H9 (cell line): ENCODE results near the gene C17orf50. TPM values are rescaled to one million over a fixed set of nuclear protein-coding genes. Genes with fewer than 3 reads are reported as not detected.
A peak's percentile ranks its signal among the peaks of the same experiment; 100 is the strongest.

Experiments
- DNase-seq: peaks from one replicate; pipeline ENCODE4 v3.0.0-alpha.2; 2017
- H2AFZ ChIP-seq: one replicate; pipeline ENCODE4 v1.6.1; 2013; ENCODE audit warnings: mild to moderate bottlenecking, low read length, control low read depth, moderate library complexity
- H2AK5ac ChIP-seq: 2 replicates; pipeline ENCODE4 v1.6.1; 2013; ENCODE audit warnings: low read length, control low read depth, mixed read lengths; ENCODE audit not compliant: insufficient read length
- H2BK120ac ChIP-seq: one replicate; pipeline ENCODE4 v1.6.1; 2013; ENCODE audit warnings: low read depth, mild to moderate bottlenecking, low read length, control low read depth, inconsistent platforms; ENCODE audit not compliant: poor library complexity, severe bottlenecking
- H2BK12ac ChIP-seq: 2 replicates; pipeline ENCODE4 v1.6.1; 2013; ENCODE audit warnings: low read length, control low read depth, mixed read lengths, low read depth; ENCODE audit not compliant: insufficient read length
- H2BK15ac ChIP-seq: 2 replicates; pipeline ENCODE4 v1.6.1; 2013; ENCODE audit warnings: low read depth, low read length, control low read depth
- H2BK20ac ChIP-seq: one replicate; pipeline ENCODE4 v1.6.1; 2013; ENCODE audit warnings: low read depth, mild to moderate bottlenecking, low read length, control low read depth, inconsistent platforms; ENCODE audit not compliant: poor library complexity, severe bottlenecking
- H2BK5ac ChIP-seq: 2 replicates; pipeline ENCODE4 v1.6.1; 2013; ENCODE audit warnings: low read length, control low read depth, mixed read lengths; ENCODE audit not compliant: insufficient read length
- H3K14ac ChIP-seq: 2 replicates; pipeline ENCODE4 v1.6.1; 2013; ENCODE audit warnings: low read length, control low read depth; ENCODE audit not compliant: insufficient read depth
- H3K18ac ChIP-seq: 2 replicates; pipeline ENCODE4 v1.6.1; 2013; ENCODE audit warnings: low read depth, mild to moderate bottlenecking, mixed read lengths, low read length, control low read depth; ENCODE audit not compliant: insufficient read length
- H3K23ac ChIP-seq: 2 replicates; pipeline ENCODE4 v1.6.1; 2013; ENCODE audit warnings: low read length, control low read depth, mixed read lengths, low read depth; ENCODE audit not compliant: insufficient read length
- H3K23me2 ChIP-seq: 2 replicates; pipeline ENCODE4 v1.6.1; 2013; ENCODE audit warnings: low read depth, mild to moderate bottlenecking, mixed read lengths, low read length, control low read depth; ENCODE audit not compliant: insufficient read length, poor library complexity, severe bottlenecking
- H3K27ac ChIP-seq: 2 replicates; pipeline ENCODE4 v1.5.1; 2013; ENCODE audit warnings: low read length, control low read depth, mixed read lengths, low read depth; ENCODE audit not compliant: insufficient read length
- H3K27me3 ChIP-seq: 2 replicates; pipeline ENCODE4 v1.6.1; 2013; ENCODE audit warnings: low read length, control low read depth, inconsistent platforms; ENCODE audit not compliant: insufficient read depth
- H3K4ac ChIP-seq: 2 replicates; pipeline ENCODE4 v1.6.1; 2013; ENCODE audit warnings: low read depth, mild to moderate bottlenecking, control low read depth, inconsistent platforms, low read length, moderate library complexity
- H3K4me1 ChIP-seq: 2 replicates; pipeline ENCODE4 v1.6.1; 2013; ENCODE audit warnings: low read length, control low read depth, inconsistent platforms; ENCODE audit not compliant: insufficient read depth
- H3K4me2 ChIP-seq: 2 replicates; pipeline ENCODE4 v1.6.1; 2013; ENCODE audit warnings: low read length, control low read depth, mixed read lengths; ENCODE audit not compliant: insufficient read length, insufficient read depth
- H3K56ac ChIP-seq: 2 replicates; pipeline ENCODE4 v1.6.1; 2013; ENCODE audit warnings: low read depth, mild to moderate bottlenecking, mixed read lengths, low read length, control low read depth; ENCODE audit not compliant: insufficient read length
- H3K79me1 ChIP-seq: 2 replicates; pipeline ENCODE4 v1.6.1; 2013; ENCODE audit warnings: low read depth, mild to moderate bottlenecking, moderate library complexity, low read length, control low read depth, inconsistent platforms; ENCODE audit not compliant: insufficient read depth, poor library complexity, severe bottlenecking
- H3K79me2 ChIP-seq: 2 replicates; pipeline ENCODE4 v1.6.1; 2013; ENCODE audit warnings: low read length, control low read depth, inconsistent platforms; ENCODE audit not compliant: insufficient read depth
- H3K9ac ChIP-seq: 2 replicates; pipeline ENCODE4 v1.6.1; 2013; ENCODE audit warnings: low read length, control low read depth, mixed read lengths; ENCODE audit not compliant: insufficient read length; ENCODE audit errors: extremely low read depth
- H3K9me3 ChIP-seq: one replicate; pipeline ENCODE4 v1.6.1; 2013; ENCODE audit warnings: low read depth, low read length, inconsistent platforms; ENCODE audit not compliant: control insufficient read depth
- H3T11ph ChIP-seq: one replicate; pipeline ENCODE4 v1.6.1; 2013; ENCODE audit warnings: mild to moderate bottlenecking, low read length, control low read depth, inconsistent platforms
- H4K20me1 ChIP-seq: one replicate; pipeline ENCODE4 v1.6.1; 2013; ENCODE audit not compliant: control insufficient read depth, insufficient read length, insufficient read depth
- H4K5ac ChIP-seq: 2 replicates; pipeline ENCODE4 v1.6.1; 2013; ENCODE audit warnings: low read depth, mild to moderate bottlenecking, mixed read lengths, low read length, control low read depth; ENCODE audit not compliant: insufficient read length
- H4K8ac ChIP-seq: replicated peaks from 2 replicates; pipeline ENCODE4 v1.6.1; 2013; ENCODE audit warnings: low read length, control low read depth, mixed read lengths, low read depth; ENCODE audit not compliant: insufficient read length
- H4K91ac ChIP-seq: 2 replicates; pipeline ENCODE4 v1.6.1; 2013; ENCODE audit warnings: low read depth, mild to moderate bottlenecking, moderate library complexity, mixed read lengths, low read length, control low read depth; ENCODE audit not compliant: insufficient read length
- H3K27ac Mint-ChIP-seq, 3 experiments: 2 replicates in 2 of 3; 3 replicates in 1 of 3; pipeline ENCODE4 v1.8.0; 2020 to 2021; ENCODE audit warnings: mixed read lengths in 3 of 3, mild to moderate bottlenecking in 1 of 3, moderate library complexity in 1 of 3
- H3K27me3 Mint-ChIP-seq: 2 replicates; pipeline ENCODE4 v1.8.0; 2021; ENCODE audit warnings: low read depth, mild to moderate bottlenecking, moderate library complexity, mixed read lengths
- H3K36me3 Mint-ChIP-seq, 3 experiments: 2 replicates in 2 of 3; 3 replicates in 1 of 3; pipeline ENCODE4 v1.8.0; 2020 to 2021; ENCODE audit warnings: low read depth in 3 of 3, mixed read lengths in 3 of 3; ENCODE audit not compliant: insufficient read depth in 1 of 3
- H3K4me1 Mint-ChIP-seq, 2 experiments: 2 replicates each; pipeline ENCODE4 v1.8.0; 2020; ENCODE audit warnings: mixed read lengths in 2 of 2
- H3K4me3 Mint-ChIP-seq, 2 experiments: 2 replicates in 1 of 2; 3 replicates in 1 of 2; pipeline ENCODE4 v1.8.0; 2020 to 2021; ENCODE audit warnings: mild to moderate bottlenecking in 2 of 2, mixed read lengths in 2 of 2, moderate library complexity in 1 of 2
- H3K9me3 Mint-ChIP-seq, 2 experiments: 2 replicates in 1 of 2; 3 replicates in 1 of 2; pipeline ENCODE4 v1.8.0; 2020; ENCODE audit warnings: mild to moderate bottlenecking in 2 of 2, mixed read lengths in 2 of 2, moderate library complexity in 1 of 2
- CTCF ChIP-seq: fragments of 200-600 bp; sonication (generic); conservative IDR thresholded peaks from 3 replicates; pipeline ENCODE4 v1.8.0; 2021; ENCODE audit warnings: antibody characterized with exemption, mild to moderate bottlenecking
- WGBS: extraction: QIAGEN DNeasy Blood & Tissue Kit; methylation state at CpG from one replicate; pipeline ENCODE4 v1.1.7; 2013; ENCODE audit warnings: missing lambda C conversion rate, low lambda C conversion rate, mixed read lengths; ENCODE audit not compliant: insufficient read length; ENCODE audit errors: extremely low coverage; 5-methylcytosine and 5-hydroxymethylcytosine counted together
- total RNA-seq: library from RNA; stranded (reverse); gene quantifications from 2 replicates; pipeline ENCODE4 v1.2.1, GENCODE V29; 2021

The C17orf50 gene
- total RNA-seq, 1 experiment from 2014 or later = not detected

GRCh38 chr17:35778641-35779196 lies 18.0 kb downstream of the C17orf50 start:
- TF ChIP-seq CTCF = no peak
- H2BK20ac ChIP-seq = no peak overlapping the region
- H2BK120ac ChIP-seq = no peak overlapping the region
- H3K56ac ChIP-seq = no peak overlapping the region
- H3K23ac ChIP-seq = no peak overlapping the region
- peak overlapping the region; percentile 22; the same call in 1 of the 2 replicates for H3K14ac ChIP-seq
- H4K5ac ChIP-seq = no peak overlapping the region
- no peaks in the 10 kb centered on the region for H3K79me2 ChIP-seq
- Mint-ChIP-seq H3K36me3 (no peaks in the 10 kb centered on the region), H3K4me1 (peaks cover 16% of the 10 kb centered on the region in 2 experiments), H3K9me3 (no peaks in the 10 kb centered on the region), H3K4me3 (no peak overlapping the region), H3K27ac (no peak overlapping the region), H3K27me3 (peaks cover 21% of the 10 kb centered on the region)
- no peak overlapping the region for H3K18ac ChIP-seq
- H3K27ac ChIP-seq = no peak overlapping the region
- WGBS = no CpG with 5 or more reads among the region's 16 CpGs
- H2AFZ ChIP-seq = no peak overlapping the region
- no peak overlapping the region for H2BK12ac ChIP-seq
- no peak overlapping the region for H4K91ac ChIP-seq
- H3K79me1 ChIP-seq = no peaks in the 10 kb centered on the region
- H3K4ac ChIP-seq = no peak overlapping the region
- H3K9ac ChIP-seq = no peak overlapping the region
- H3T11ph ChIP-seq = no peak overlapping the region
- H3K9me3 ChIP-seq = no peaks in the 10 kb centered on the region
- no peak overlapping the region for H4K8ac ChIP-seq
- no peaks in the 10 kb centered on the region for H4K20me1 ChIP-seq
- no peaks in the 10 kb centered on the region for H3K27me3 ChIP-seq
- no peak overlapping the region for H2AK5ac ChIP-seq
- no peak overlapping the region for H2BK5ac ChIP-seq
- H2BK15ac ChIP-seq = no peak overlapping the region
- H3K23me2 ChIP-seq = no peaks in the 10 kb centered on the region
- peaks cover 2% of the 10 kb centered on the region; the same call in 1 of the 2 replicates for H3K4me1 ChIP-seq
- no peak for DNase-seq
- no peak overlapping the region for H3K4me2 ChIP-seq
